BJ (cell line): ENCODE measurements around the gene CPLX3. TPM values are rescaled to one million over a fixed set of nuclear protein-coding genes. Genes with fewer than 3 reads are reported as not detected.

Experiments
- CTCF ChIA-PET: fragments of 350-600 bp; formaldehyde crosslinking; extraction: SDS; loops from one replicate; lab custom pipeline; 2021; ENCODE audit warnings: antibody characterized with exemption, inconsistent platforms; lab: Yijun Ruan, JAX
- POLR2A ChIA-PET: fragments of 300-600 bp; sonication (Branson Sonifier 250); formaldehyde crosslinking; extraction: SDS; loops from one replicate; lab custom pipeline; 2021; ENCODE audit warnings: antibody characterized with exemption; lab: Charles Lee
- DNase-seq: peaks from one replicate; pipeline ENCODE4 v3.0.0-alpha.2; 2011; ENCODE audit warnings: low read depth
- H3K27me3 ChIP-seq: 2 replicates; pipeline ENCODE4 v1.6.0; 2011; ENCODE audit warnings: low read length; ENCODE audit not compliant: control insufficient read depth, insufficient read depth
- H3K36me3 ChIP-seq: 2 replicates; pipeline ENCODE4 v1.5.1; 2011; ENCODE audit warnings: low read length; ENCODE audit not compliant: control insufficient read depth, insufficient read depth
- H3K4me3 ChIP-seq: 2 replicates; pipeline ENCODE4 v1.5.1; 2011; ENCODE audit warnings: low read depth, mild to moderate bottlenecking, control low read depth, low read length
- polyA plus RNA-seq: library from polyadenylated mRNA; depleted of rRNA; stranded (reverse); fragments of >200 nt; gene quantifications from 2 replicates; pipeline ENCODE4 v1.2.3, GENCODE V29; 2011
- TF ChIP-seq, protein P1 (sequence below): IDR thresholded peaks from 2 replicates; pipeline ENCODE4 v1.5.1; 2011; ENCODE audit warnings: low read depth, mild to moderate bottlenecking, control low read depth, inconsistent platforms, low read length, moderate library complexity; ENCODE audit not compliant: insufficient read depth

The CPLX3 gene
- polyA plus RNA-seq, 1 experiment: not detected

DNA sequence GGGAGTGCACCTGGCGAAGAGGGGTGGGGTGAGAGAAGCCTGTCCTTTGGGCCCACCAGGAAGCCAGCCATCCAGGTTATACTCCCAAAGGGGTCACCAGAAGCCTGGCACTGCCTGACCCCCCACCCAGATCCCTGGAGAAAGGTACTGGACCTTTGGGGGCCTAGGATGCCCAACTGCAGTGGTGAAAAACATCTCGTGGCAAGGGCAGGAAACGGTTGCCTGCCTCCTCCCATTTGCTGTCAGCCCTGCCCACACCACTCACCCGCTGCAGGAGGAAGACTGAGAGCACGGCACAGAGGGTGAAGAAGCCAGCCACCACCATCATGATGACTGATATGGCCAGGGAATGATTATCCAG is 18.8 kb downstream of the CPLX3 start:
- Histone ChIP-seq H3K4me3 (no peak overlapping the region), H3K27me3 (no peaks in the 10 kb centered on the region), H3K36me3 (peaks cover 13% of the 10 kb centered on the region)
- CTCF ChIA-PET: interaction anchor here (1.0 to 1.4 kb wide), 4 partner anchors 11 to 76 kb away, joined by 3 to 5 read pairs (median 3); no protein-coding TSS in a partner anchor
- POLR2A ChIA-PET: no interaction called here
- TF ChIP-seq, protein P1, sequence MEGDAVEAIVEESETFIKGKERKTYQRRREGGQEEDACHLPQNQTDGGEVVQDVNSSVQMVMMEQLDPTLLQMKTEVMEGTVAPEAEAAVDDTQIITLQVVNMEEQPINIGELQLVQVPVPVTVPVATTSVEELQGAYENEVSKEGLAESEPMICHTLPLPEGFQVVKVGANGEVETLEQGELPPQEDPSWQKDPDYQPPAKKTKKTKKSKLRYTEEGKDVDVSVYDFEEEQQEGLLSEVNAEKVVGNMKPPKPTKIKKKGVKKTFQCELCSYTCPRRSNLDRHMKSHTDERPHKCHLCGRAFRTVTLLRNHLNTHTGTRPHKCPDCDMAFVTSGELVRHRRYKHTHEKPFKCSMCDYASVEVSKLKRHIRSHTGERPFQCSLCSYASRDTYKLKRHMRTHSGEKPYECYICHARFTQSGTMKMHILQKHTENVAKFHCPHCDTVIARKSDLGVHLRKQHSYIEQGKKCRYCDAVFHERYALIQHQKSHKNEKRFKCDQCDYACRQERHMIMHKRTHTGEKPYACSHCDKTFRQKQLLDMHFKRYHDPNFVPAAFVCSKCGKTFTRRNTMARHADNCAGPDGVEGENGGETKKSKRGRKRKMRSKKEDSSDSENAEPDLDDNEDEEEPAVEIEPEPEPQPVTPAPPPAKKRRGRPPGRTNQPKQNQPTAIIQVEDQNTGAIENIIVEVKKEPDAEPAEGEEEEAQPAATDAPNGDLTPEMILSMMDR: no peak
- no peak for DNase-seq

DNA sequence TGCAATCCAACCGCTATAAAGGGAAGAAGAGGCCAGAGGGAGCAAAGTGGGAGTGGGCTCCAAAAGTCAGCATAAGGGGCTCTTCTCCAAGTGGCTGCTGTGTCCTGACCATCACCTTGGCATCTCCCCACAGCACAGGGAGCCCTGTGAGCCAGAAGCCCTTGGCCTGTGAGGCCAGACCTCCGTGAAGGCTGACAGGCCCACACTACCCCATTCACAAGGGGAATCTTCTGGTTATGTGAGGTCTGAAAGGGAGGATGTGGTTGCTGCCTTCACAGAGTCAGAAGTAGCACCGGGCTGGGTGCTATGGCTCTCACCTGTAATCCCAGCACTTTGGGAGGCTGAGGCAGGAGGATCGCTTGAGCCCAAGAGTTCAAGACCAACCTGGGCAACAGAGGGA is 19.2 kb downstream of the CPLX3 start:
- TF ChIP-seq, protein P1: no peak
- CTCF ChIA-PET: no interaction called here
- Histone ChIP-seq H3K4me3 (no peak overlapping the region), H3K27me3 (no peaks in the 10 kb centered on the region), H3K36me3 (peaks cover 14% of the 10 kb centered on the region)
- no peak for DNase-seq
- POLR2A ChIA-PET: no interaction called here

DNA sequence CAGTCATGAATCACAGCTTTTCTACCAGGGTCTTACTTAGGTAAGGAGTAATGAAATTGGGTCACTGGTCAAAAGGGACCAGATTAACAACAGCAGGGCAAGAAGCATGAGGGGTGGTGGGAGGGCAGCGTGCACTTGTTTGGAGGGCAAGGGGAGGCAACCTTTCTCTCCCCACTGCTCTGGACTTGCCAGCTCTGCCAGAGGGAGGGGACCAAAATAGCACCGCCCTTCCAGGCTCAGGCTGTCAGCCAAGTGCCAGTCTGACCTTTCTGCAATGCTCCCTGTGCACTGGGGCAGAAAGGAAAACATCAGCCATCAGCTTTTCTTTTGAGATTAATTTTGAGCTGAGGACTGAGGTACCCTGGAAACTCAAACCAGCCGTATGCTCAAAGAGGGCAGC is 21.0 kb downstream of the CPLX3 start:
- H3K4me3 ChIP-seq: no peak overlapping the region
- peaks cover 29% of the 10 kb centered on the region for H3K36me3 ChIP-seq
- ChIA-PET POLR2A (no interaction called here), CTCF (interaction anchor here (0.5 to 1.4 kb wide), 5 partner anchors 8 to 82 kb away, joined by 3 to 4 read pairs (median 3); no protein-coding TSS in a partner anchor)
- no peaks in the 10 kb centered on the region for H3K27me3 ChIP-seq
- TF ChIP-seq, protein P1: no peak
- no peak for DNase-seq

DNA sequence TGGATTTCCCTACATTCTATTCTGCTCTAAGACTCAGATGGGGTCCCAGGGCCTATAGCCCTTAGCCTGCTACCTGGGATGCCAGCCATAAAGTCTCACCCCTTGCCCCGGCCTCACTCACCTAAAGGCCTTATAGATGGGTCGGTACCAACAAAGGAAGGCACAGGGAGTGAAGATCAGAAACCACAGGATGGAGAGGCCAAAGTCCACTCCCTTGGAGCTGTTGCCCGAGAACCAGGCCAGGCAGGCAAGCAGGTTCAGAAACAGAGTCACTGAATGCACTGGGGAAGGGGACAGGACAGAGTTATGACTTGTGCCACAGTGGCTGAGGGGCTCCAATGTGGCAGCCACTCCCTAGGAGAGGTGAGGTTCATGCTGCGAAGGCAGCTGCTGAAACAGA is 24.0 kb downstream of the CPLX3 start:
- Histone ChIP-seq H3K27me3 (no peaks in the 10 kb centered on the region), H3K4me3 (no peak overlapping the region), H3K36me3 (peaks cover 41% of the 10 kb centered on the region)
- no peak for DNase-seq
- ChIA-PET CTCF (interaction anchor here (0.7 to 1.6 kb wide), 2 partner anchors 8 to 12 kb away, joined by 4 read pairs; no protein-coding TSS in a partner anchor), POLR2A (no interaction called here)
- TF ChIP-seq, protein P1: no peak

DNA sequence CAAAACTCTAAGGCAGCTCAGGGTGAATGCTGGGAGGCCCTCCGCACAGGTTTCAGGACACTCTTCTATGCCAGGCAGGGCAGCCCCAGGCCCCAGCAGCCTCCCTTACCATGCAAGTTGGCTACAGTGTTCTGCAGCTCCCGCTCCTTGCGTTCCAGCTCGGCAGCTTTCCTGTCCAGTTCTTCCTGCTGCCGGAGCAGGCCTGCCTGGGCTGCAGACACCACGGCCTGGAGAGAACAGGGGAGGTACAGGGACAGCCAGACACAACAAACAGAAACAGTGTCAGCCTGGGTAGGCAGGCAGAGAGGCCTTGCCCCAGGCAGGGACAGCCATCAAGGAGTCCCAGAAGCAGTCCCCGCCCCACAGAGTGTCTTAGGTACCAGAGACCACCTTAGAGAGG is 25.5 kb downstream of the CPLX3 start:
- Histone ChIP-seq H3K4me3 (no peak overlapping the region), H3K36me3 (peaks cover 41% of the 10 kb centered on the region), H3K27me3 (no peaks in the 10 kb centered on the region)
- TF ChIP-seq, protein P1: no peak
- POLR2A ChIA-PET: no interaction called here
- CTCF ChIA-PET: no interaction called here
- DNase-seq: no peak
